Ishikawa (cell line): ENCODE results near the gene DOK7.

ENCODE experiments used
- TAF1 ChIP-seq: IDR thresholded peaks from 2 replicates; pipeline ENCODE4 v1.6.1; 2012; ENCODE audit warnings: low read depth, mild to moderate bottlenecking
- TEAD4 ChIP-seq: IDR thresholded peaks from 2 replicates; pipeline ENCODE4 v1.6.1; 2012

GRCh38 chr4:3515646-3516045, 52.5 kb downstream of the DOK7 start:
- TF ChIP-seq TAF1 (no peak), TEAD4 (no peak)
